Mesendoderm (in vitro differentiated cells): ENCODE data around the gene CCL22. TPM values are rescaled to one million over a fixed set of nuclear protein-coding genes. Genes with fewer than 3 reads are reported as not detected.

Source experiments
- DNase-seq: peaks from one replicate; pipeline ENCODE4 v3.0.0; 2013
- H2AK5ac ChIP-seq: 2 replicates; pipeline ENCODE4 v1.6.1; 2013; ENCODE audit warnings: low read length, inconsistent platforms
- H2BK120ac ChIP-seq: 2 replicates; pipeline ENCODE4 v1.6.1; 2013; ENCODE audit warnings: low read depth, mild to moderate bottlenecking, low read length, moderate library complexity, mixed read lengths
- H2BK15ac ChIP-seq: replicated peaks from 2 replicates; pipeline ENCODE4 v1.6.1; 2013; ENCODE audit warnings: low read depth, mild to moderate bottlenecking, moderate library complexity
- H2BK5ac ChIP-seq: 2 replicates; pipeline ENCODE4 v1.6.1; 2013; ENCODE audit warnings: low read length, inconsistent platforms
- H3K18ac ChIP-seq: 2 replicates; pipeline ENCODE4 v1.6.1; 2013; ENCODE audit warnings: mild to moderate bottlenecking, low read length, mixed read lengths
- H3K23ac ChIP-seq: one replicate; pipeline ENCODE4 v1.6.1; 2013; ENCODE audit warnings: low read length
- H3K27ac ChIP-seq: 2 replicates; pipeline ENCODE4 v1.5.1; 2013; ENCODE audit warnings: low read depth, mild to moderate bottlenecking, inconsistent platforms, low read length, moderate library complexity
- H3K27me3 ChIP-seq: 2 replicates; pipeline ENCODE4 v1.6.1; 2013; ENCODE audit warnings: low read length, control low read depth, mild to moderate bottlenecking, inconsistent platforms; ENCODE audit not compliant: insufficient read depth, poor library complexity
- H3K36me3 ChIP-seq: 2 replicates; pipeline ENCODE4 v1.6.1; 2013; ENCODE audit warnings: low read length, inconsistent platforms; ENCODE audit not compliant: control insufficient read depth, insufficient read depth
- H3K4ac ChIP-seq: one replicate; pipeline ENCODE4 v1.6.1; 2013; ENCODE audit warnings: low read depth, mild to moderate bottlenecking, low read length, moderate library complexity
- H3K4me1 ChIP-seq: 2 replicates; pipeline ENCODE4 v1.6.1; 2013; ENCODE audit warnings: low read depth, low read length, inconsistent platforms; ENCODE audit not compliant: control insufficient read depth
- H3K4me2 ChIP-seq: 2 replicates; pipeline ENCODE4 v1.6.1; 2013; ENCODE audit warnings: low read length
- H3K4me3 ChIP-seq: 2 replicates; pipeline ENCODE4 v1.5.1; 2013; ENCODE audit warnings: mild to moderate bottlenecking, low read length
- H3K56ac ChIP-seq: one replicate; pipeline ENCODE4 v1.6.1; 2013; ENCODE audit warnings: low read length
- H3K79me1 ChIP-seq: 2 replicates; pipeline ENCODE4 v1.6.1; 2013; ENCODE audit warnings: low read length, inconsistent platforms
- H3K79me2 ChIP-seq: 2 replicates; pipeline ENCODE4 v1.6.1; 2013; ENCODE audit warnings: mild to moderate bottlenecking, low read length; ENCODE audit not compliant: control insufficient read depth, insufficient read depth
- H3K9ac ChIP-seq: 2 replicates; pipeline ENCODE4 v1.6.1; 2013; ENCODE audit warnings: low read length, inconsistent platforms
- H4K5ac ChIP-seq: one replicate; pipeline ENCODE4 v1.6.1; 2013; ENCODE audit warnings: low read length
- H4K8ac ChIP-seq: one replicate; pipeline ENCODE4 v1.6.1; 2013; ENCODE audit warnings: low read depth, mild to moderate bottlenecking, control low read depth, low read length, moderate library complexity
- WGBS: extraction: QIAGEN DNeasy Blood & Tissue Kit; methylation state at CpG from one replicate; pipeline ENCODE4 v1.1.7; 2013; ENCODE audit warnings: low lambda C conversion rate, missing lambda C conversion rate; ENCODE audit not compliant: insufficient coverage; ENCODE audit errors: extremely low coverage; 5-methylcytosine and 5-hydroxymethylcytosine counted together
- polyA plus RNA-seq, 2 experiments: library from polyadenylated mRNA; stranded (reverse); fragments of 200-250 nt; gene quantifications; one replicate each; pipeline ENCODE4 v1.2.3, GENCODE V29; 2013

The CCL22 gene
- polyA plus RNA-seq (2013, experiment 1 of 2) = 0.03 TPM
- 0.01 TPM for polyA plus RNA-seq (2013, experiment 2 of 2)

- Histone ChIP-seq H3K27ac (no peak within 1 kb of the TSS), H3K18ac (no peak within 1 kb of the TSS), H3K4ac (no peak within 1 kb of the TSS), H3K79me2 (no peaks in the 10 kb centered on the region), H2BK120ac (no peak within 1 kb of the TSS), H4K8ac (no peak within 1 kb of the TSS), H3K56ac (no peak within 1 kb of the TSS), H3K27me3 (no peaks in the 10 kb centered on the region), H3K4me1 (no peaks in the 10 kb centered on the region), H3K79me1 (no peaks in the 10 kb centered on the region), H2BK5ac (no peak within 1 kb of the TSS), H3K23ac (no peak within 1 kb of the TSS), H3K9ac (no peak within 1 kb of the TSS), H2AK5ac (no peak within 1 kb of the TSS), H3K4me3 (no peak within 1 kb of the TSS), H3K4me2 (no peak within 1 kb of the TSS), H2BK15ac (no peak within 1 kb of the TSS), H3K36me3 (no peaks in the 10 kb centered on the region), H4K5ac (no peak within 1 kb of the TSS)
- DNase-seq = no peak
- no CpG with 5 or more reads among the region's 9 CpGs for WGBS
Measured at GRCh38 chr16:57358527-57359095, at the start of gene CCL22. Gene CCL22 (plus strand): TSS chr16:57358783. CDS start chr16:57358817, 34 bp downstream.

GRCh38 chr16:57310801-57311200 is 47.8 kb upstream of the CCL22 start:
- no peak overlapping the region for H2BK15ac ChIP-seq
- no peak overlapping the region for H2BK120ac ChIP-seq
- H3K4me3 ChIP-seq = no peak overlapping the region
- H3K4ac ChIP-seq = no peak overlapping the region
- no peak overlapping the region for H4K8ac ChIP-seq
- no CpG with 5 or more reads among the region's 4 CpGs for WGBS
- no peak overlapping the region for H2AK5ac ChIP-seq
- no peak overlapping the region for H2BK5ac ChIP-seq
- no peaks in the 10 kb centered on the region for H3K36me3 ChIP-seq
- H3K79me1 ChIP-seq = no peaks in the 10 kb centered on the region
- H3K27ac ChIP-seq = no peak overlapping the region
- no peak overlapping the region for H3K9ac ChIP-seq
- H3K79me2 ChIP-seq = no peaks in the 10 kb centered on the region
- H3K18ac ChIP-seq = no peak overlapping the region
- peaks cover 2% of the 10 kb centered on the region for H3K4me1 ChIP-seq
- no peak overlapping the region for H3K23ac ChIP-seq
- H3K56ac ChIP-seq = no peak overlapping the region
- no peaks in the 10 kb centered on the region for H3K27me3 ChIP-seq
- no peak overlapping the region for H4K5ac ChIP-seq
- H3K4me2 ChIP-seq = no peak overlapping the region
- no peak for DNase-seq

GRCh38 chr16:57313509-57313908 is 45.1 kb upstream of the CCL22 start:
- Histone ChIP-seq H3K79me2 (no peaks in the 10 kb centered on the region), H3K4ac (no peak overlapping the region), H3K4me1 (peaks cover 2% of the 10 kb centered on the region), H2BK120ac (no peak overlapping the region), H4K8ac (no peak overlapping the region), H3K56ac (no peak overlapping the region), H2BK5ac (no peak overlapping the region), H2AK5ac (no peak overlapping the region), H3K9ac (no peak overlapping the region), H4K5ac (no peak overlapping the region), H3K36me3 (no peaks in the 10 kb centered on the region), H3K27me3 (no peaks in the 10 kb centered on the region), H3K4me2 (no peak overlapping the region), H3K18ac (no peak overlapping the region), H2BK15ac (no peak overlapping the region), H3K27ac (no peak overlapping the region), H3K79me1 (no peaks in the 10 kb centered on the region), H3K23ac (no peak overlapping the region), H3K4me3 (no peak overlapping the region)
- 100% methylated on average over 1 of the region's 2 CpGs for WGBS
- DNase-seq = no peak

- peaks cover 2% of the 10 kb centered on the region for H3K4me1 ChIP-seq
- no peak overlapping the region for H3K9ac ChIP-seq
- H2BK5ac ChIP-seq = no peak overlapping the region
- DNase-seq = no peak
- H3K23ac ChIP-seq = no peak overlapping the region
- no peak overlapping the region for H4K8ac ChIP-seq
- no peaks in the 10 kb centered on the region for H3K79me1 ChIP-seq
- no peak overlapping the region for H2BK120ac ChIP-seq
- no peak overlapping the region for H2BK15ac ChIP-seq
- H3K4ac ChIP-seq = no peak overlapping the region
- no peak overlapping the region for H3K27ac ChIP-seq
- no peaks in the 10 kb centered on the region for H3K79me2 ChIP-seq
- no peak overlapping the region for H2AK5ac ChIP-seq
- H3K18ac ChIP-seq = no peak overlapping the region
- no peak overlapping the region for H4K5ac ChIP-seq
- no peak overlapping the region for H3K4me3 ChIP-seq
- H3K27me3 ChIP-seq = no peaks in the 10 kb centered on the region
- no peak overlapping the region for H3K56ac ChIP-seq
- H3K4me2 ChIP-seq = no peak overlapping the region
- no CpG with 5 or more reads among the region's 1 CpG for WGBS
- H3K36me3 ChIP-seq = no peaks in the 10 kb centered on the region
Measured at GRCh38 chr16:57314161-57314785, 44.3 kb upstream of the CCL22 start.

GRCh38 chr16:57315416-57315815 is 43.2 kb upstream of the CCL22 start:
- Histone ChIP-seq H3K18ac (no peak overlapping the region), H3K27me3 (no peaks in the 10 kb centered on the region), H4K8ac (no peak overlapping the region), H2BK120ac (no peak overlapping the region), H3K79me1 (no peaks in the 10 kb centered on the region), H2BK5ac (no peak overlapping the region), H3K4me2 (no peak overlapping the region), H3K4ac (no peak overlapping the region), H3K9ac (no peak overlapping the region), H3K56ac (no peak overlapping the region), H3K23ac (no peak overlapping the region), H3K27ac (no peak overlapping the region), H2AK5ac (no peak overlapping the region), H3K36me3 (no peaks in the 10 kb centered on the region), H4K5ac (no peak overlapping the region), H2BK15ac (no peak overlapping the region), H3K4me1 (peaks cover 2% of the 10 kb centered on the region), H3K79me2 (no peaks in the 10 kb centered on the region), H3K4me3 (no peak overlapping the region)
- WGBS = no CpG with 5 or more reads among the region's 7 CpGs
- no peak for DNase-seq
